Tibial artery (tissue), 4 donors: Measurements from ENCODE around the gene HERPUD2.
A peak's percentile ranks its signal among the peaks of the same experiment; 100 is the strongest.

Source experiments
- DNase-seq, 2 donors: peaks; one replicate each; pipeline ENCODE4 v3.0.0-alpha.2; 2019
- H3K27ac ChIP-seq, 2 donors: fragments of 200-600 bp; sonication (generic) in 1 of 2; 1 replicate in 1 of 2; 2 replicates in 1 of 2; pipeline ENCODE4 v1.5.1; 2018 to 2019; ENCODE audit warnings: mild to moderate bottlenecking in 1 of 2
- H3K27me3 ChIP-seq, 2 donors: fragments of 200-600 bp; sonication (generic) in 1 of 2; one replicate each; pipeline versions ENCODE4 v1.5.1 to v1.6.0; 2016 to 2019
- H3K36me3 ChIP-seq, 3 donors: fragments of 200-600 bp; sonication (generic) in 2 of 3; one replicate each; pipeline ENCODE4 v1.5.1; 2016 to 2019; ENCODE audit warnings: mild to moderate bottlenecking in 2 of 3
- H3K4me1 ChIP-seq, 4 donors: fragments of 200-600 bp; sonication (generic) in 2 of 4; 1 replicate in 3 of 4; 2 replicates in 1 of 4; pipeline ENCODE4 v1.5.1; 2016 to 2019
- H3K4me3 ChIP-seq, 2 donors: fragments of 200-600 bp; sonication (generic) in 1 of 2; 1 replicate in 1 of 2; 2 replicates in 1 of 2; pipeline ENCODE4 v1.5.1; 2018 to 2019; ENCODE audit warnings: mild to moderate bottlenecking in 2 of 2
- H3K9me3 ChIP-seq, 3 donors: fragments of 200-600 bp; sonication (generic) in 1 of 3; one replicate each; pipeline ENCODE4 v1.5.1; 2016 to 2019
- CTCF ChIP-seq, 2 experiments: fragments of 200-600 bp in 1 of 2; fragments of 450-650 bp in 1 of 2; IDR thresholded peaks; one replicate each; pipeline ENCODE4 v1.5.1; 2017 to 2019; ENCODE audit warnings: antibody characterized with exemption in 2 of 2, mild to moderate bottlenecking in 1 of 2, moderate library complexity in 1 of 2
- intact Hi-C: fragments of 100-400 bp; cut with DNase I; formaldehyde crosslinking; loops from one replicate; pipeline ENCODE4 v1.15.0; 2023; ENCODE audit warnings: low total_unique reads

HERPUD2 gene

GRCh38 chr7:35646289-35647023, 48.5 kb downstream of the HERPUD2 start:
- Histone ChIP-seq H3K27me3 (no peaks in the 10 kb centered on the region), H3K36me3 (peaks cover 4 to 14% (median 6%) of the 10 kb centered on the region in 3 donors), H3K9me3 (no peaks in the 10 kb centered on the region), H3K4me3 (no peak overlapping the region), H3K27ac (no peak overlapping the region), H3K4me1 (peaks cover 0 to 42% (median 13%) of the 10 kb centered on the region in 4 donors)
- TF ChIP-seq CTCF (IDR thresholded peaks at IDR 0.05) = no peak
- DNase-seq = no peak
- intact Hi-C loops = no loop called here

- intact Hi-C loops = no loop called here
- TF ChIP-seq CTCF (IDR thresholded peaks at IDR 0.05) = no peak
- no peaks in the 10 kb centered on the region for H3K27me3 ChIP-seq
- H3K4me3 ChIP-seq = no peak overlapping the region
- no peaks in the 10 kb centered on the region for H3K9me3 ChIP-seq
- H3K36me3 ChIP-seq = peaks cover 1 to 12% (median 3%) of the 10 kb centered on the region in 3 donors
- H3K4me1 ChIP-seq = peaks cover 0 to 42% (median 14%) of the 10 kb centered on the region in 4 donors
- no peak for DNase-seq
- H3K27ac ChIP-seq = no peak overlapping the region
Observed at GRCh38 chr7:35645691-35646090, 49.2 kb downstream of the HERPUD2 start.

- no peak for TF ChIP-seq CTCF (IDR thresholded peaks at IDR 0.05)
- H3K9me3 ChIP-seq = no peaks in the 10 kb centered on the region
- peaks cover 35 to 63% (median 60%) of the 10 kb centered on the region in 3 donors for H3K36me3 ChIP-seq
- no peaks in the 10 kb centered on the region for H3K4me1 ChIP-seq
- no peaks in the 10 kb centered on the region for H3K27me3 ChIP-seq
- intact Hi-C loops = no loop called here
- no peak for DNase-seq
- no peak overlapping the region for H3K4me3 ChIP-seq
- H3K27ac ChIP-seq = no peak overlapping the region
Observed at GRCh38 chr7:35630024-35630972, 64.6 kb downstream of the HERPUD2 start.

- Histone ChIP-seq H3K27me3 (no peaks in the 10 kb centered on the region), H3K9me3 (no peaks in the 10 kb centered on the region), H3K4me1 (no peaks in the 10 kb centered on the region), H3K27ac (no peak overlapping the region), H3K4me3 (no peak overlapping the region), H3K36me3 (peaks cover 9 to 22% (median 20%) of the 10 kb centered on the region in 3 donors)
- peak; percentile 54 to 70 for TF ChIP-seq CTCF (IDR thresholded peaks at IDR 0.05)
- DNase-seq = no peak
- intact Hi-C loops = no loop called here
Observed at GRCh38 chr7:35624299-35625186, 70.4 kb downstream of the HERPUD2 start.

GRCh38 chr7:35623381-35623780, 71.6 kb downstream of the HERPUD2 start:
- Histone ChIP-seq H3K36me3 (peaks cover 0 to 10% (median 8%) of the 10 kb centered on the region in 3 donors), H3K4me3 (no peak overlapping the region), H3K27me3 (no peaks in the 10 kb centered on the region), H3K4me1 (no peaks in the 10 kb centered on the region), H3K9me3 (no peaks in the 10 kb centered on the region), H3K27ac (no peak overlapping the region)
- TF ChIP-seq CTCF (IDR thresholded peaks at IDR 0.05) = no peak
- intact Hi-C loops = no loop called here
- DNase-seq = no peak
